ENCODE data around the gene YARS2.

GRCh38 chr12:32756476-32757066, 874 bp upstream of the YARS2 start:
- no peak for TF ChIP-seq POLR2AphosphoS5 (IDR thresholded peaks at IDR 0.05; ENCODE audit: low read depth, low read length)
- TF ChIP-seq, protein P1, sequence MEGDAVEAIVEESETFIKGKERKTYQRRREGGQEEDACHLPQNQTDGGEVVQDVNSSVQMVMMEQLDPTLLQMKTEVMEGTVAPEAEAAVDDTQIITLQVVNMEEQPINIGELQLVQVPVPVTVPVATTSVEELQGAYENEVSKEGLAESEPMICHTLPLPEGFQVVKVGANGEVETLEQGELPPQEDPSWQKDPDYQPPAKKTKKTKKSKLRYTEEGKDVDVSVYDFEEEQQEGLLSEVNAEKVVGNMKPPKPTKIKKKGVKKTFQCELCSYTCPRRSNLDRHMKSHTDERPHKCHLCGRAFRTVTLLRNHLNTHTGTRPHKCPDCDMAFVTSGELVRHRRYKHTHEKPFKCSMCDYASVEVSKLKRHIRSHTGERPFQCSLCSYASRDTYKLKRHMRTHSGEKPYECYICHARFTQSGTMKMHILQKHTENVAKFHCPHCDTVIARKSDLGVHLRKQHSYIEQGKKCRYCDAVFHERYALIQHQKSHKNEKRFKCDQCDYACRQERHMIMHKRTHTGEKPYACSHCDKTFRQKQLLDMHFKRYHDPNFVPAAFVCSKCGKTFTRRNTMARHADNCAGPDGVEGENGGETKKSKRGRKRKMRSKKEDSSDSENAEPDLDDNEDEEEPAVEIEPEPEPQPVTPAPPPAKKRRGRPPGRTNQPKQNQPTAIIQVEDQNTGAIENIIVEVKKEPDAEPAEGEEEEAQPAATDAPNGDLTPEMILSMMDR (IDR thresholded peaks at IDR 0.05) = no peak; the same call in 1 of the 2 replicates
- no peak for TF ChIP-seq SIN3A (IDR thresholded peaks at IDR 0.05; ENCODE audit: borderline replicate concordance, insufficient read depth, low read depth, low read length)
- TF ChIP-seq TCF7L2 (IDR thresholded peaks at IDR 0.05; ENCODE audit: low read depth, low read length) = no peak
